Mucosa of descending colon (tissue), 3 donors: ENCODE measurements around the gene CTNNA3. TPM values are rescaled to one million over a fixed set of nuclear protein-coding genes. Genes with fewer than 3 reads are reported as not detected.
"Not testable (repeated sequence)": the region's sequence is repeated elsewhere in the genome, so short reads cannot be mapped to it uniquely, and the experiment has no call there.

Experiments
- ATAC-seq: fragments of 200-7000 bp; cut with Tn5 transposase; one replicate; pipeline ENCODE4 v1.9.1; 2020; ENCODE audit warnings: mild to moderate bottlenecking, moderate library complexity
- DNase-seq, 3 donors: peaks; one replicate each; pipeline ENCODE4 v3.0.0-alpha.2; 2020
- H3K36me3 ChIP-seq: fragments of 200-600 bp; one replicate; pipeline ENCODE4 v1.8.0; 2021; ENCODE audit warnings: low read depth, mild to moderate bottlenecking
- H3K4me1 ChIP-seq: fragments of 200-600 bp; one replicate; pipeline ENCODE4 v1.8.0; 2021; ENCODE audit warnings: low read depth, mild to moderate bottlenecking
- H3K4me3 ChIP-seq: fragments of 200-600 bp; one replicate; pipeline ENCODE4 v1.8.0; 2021; ENCODE audit warnings: mild to moderate bottlenecking
- H3K9me3 ChIP-seq: fragments of 200-600 bp; one replicate; pipeline ENCODE4 v1.8.0; 2021; ENCODE audit warnings: mild to moderate bottlenecking
- CTCF ChIP-seq: fragments of 200-600 bp; IDR thresholded peaks from one replicate; pipeline ENCODE4 v1.8.0; 2022; ENCODE audit warnings: antibody characterized with exemption, mild to moderate bottlenecking
- intact Hi-C, 2 donors: fragments of 100-400 bp; cut with DNase I in 1 of 2; cut with micrococcal nuclease in 1 of 2; formaldehyde crosslinking; loops; one replicate each; pipeline versions ENCODE4 v1.11.0 to v1.11.1; 2022; cut with DNase I, micrococcal nuclease
- long read RNA-seq, 2 donors: library from polyadenylated mRNA; unstranded; transcript quantifications; one replicate each; pipeline ENCODE4 v2.0.0, GENCODE V29; 2019 to 2021
- total RNA-seq, 3 donors: library from RNA; stranded (reverse); fragmentation: NEBNext Ultra II Directional in 2 of 3; extraction: Animal tissue kit (Norgen Biotek cat#: 25700) in 2 of 3; gene quantifications; one replicate each; pipeline versions ENCODE4 v1.2.1 to v1.2.4, GENCODE V29; 2021 to 2023
- donor health status: DM: no; HTN: no; CAD: no; lungs with moderate emphysema.
- donor health status: DM: no; HTN: no; CAD: no.
- donor health status: DM: no; HTN: yes; CAD: no.

The CTNNA3 gene
- 1 to 10 TPM in 1 of 3 donors, under 1 TPM in 2; 0.52 to 7.5 (median 0.70) TPM for total RNA-seq
- long read RNA-seq, donor 1, result 0 reads
- long read RNA-seq, donor 2, result 0 reads

- H3K4me3 ChIP-seq, result no peak within 1 kb of the TSS
- TF ChIP-seq CTCF, result no peak
- no peaks in the 10 kb centered on the region for H3K4me1 ChIP-seq
- H3K9me3 ChIP-seq, result no peaks in the 10 kb centered on the region
- H3K36me3 ChIP-seq, result no peaks in the 10 kb centered on the region
- intact Hi-C loops, result loop anchor here (5.0 to 10.0 kb wide), 2 partner anchors 86 to 89 kb away; no protein-coding TSS in a partner anchor
- no peak for DNase-seq
- ATAC-seq, result no peak
Observed at GRCh38 chr10:67696029-67696428, at the start of gene CTNNA3. Gene CTNNA3, minus strand, starts transcription at chr10:67696195.

GRCh38 chr10:67735430-67735829 is 39.4 kb upstream of the CTNNA3 start:
- TF ChIP-seq CTCF, result no peak
- no peaks in the 10 kb centered on the region for H3K36me3 ChIP-seq
- H3K4me1 ChIP-seq, result no peaks in the 10 kb centered on the region
- no peak for ATAC-seq
- no peak for DNase-seq
- intact Hi-C loops, result no loop called here
- no peaks in the 10 kb centered on the region for H3K9me3 ChIP-seq
- H3K4me3 ChIP-seq, result no peak overlapping the region

GRCh38 chr10:67733511-67733910 is 37.5 kb upstream of the CTNNA3 start:
- Histone ChIP-seq H3K4me1 (no peaks in the 10 kb centered on the region), H3K9me3 (no peaks in the 10 kb centered on the region), H3K4me3 (no peak overlapping the region), H3K36me3 (no peaks in the 10 kb centered on the region)
- ATAC-seq (no peak), DNase-seq (no peak)
- no peak for TF ChIP-seq CTCF
- intact Hi-C loops, result no loop called here

GRCh38 chr10:67725567-67725966 is 29.6 kb upstream of the CTNNA3 start:
- TF ChIP-seq CTCF, result no peak
- ATAC-seq (no peak), DNase-seq (no peak)
- Histone ChIP-seq H3K4me1 (no peaks in the 10 kb centered on the region), H3K9me3 (no peaks in the 10 kb centered on the region), H3K36me3 (no peaks in the 10 kb centered on the region), H3K4me3 (no peak overlapping the region)
- intact Hi-C loops, result no loop called here

- ATAC-seq, result no peak
- H3K4me1 ChIP-seq, result no peaks in the 10 kb centered on the region
- no peak overlapping the region for H3K4me3 ChIP-seq
- intact Hi-C loops, result no loop called here
- no peak for DNase-seq
- no peaks in the 10 kb centered on the region for H3K9me3 ChIP-seq
- no peaks in the 10 kb centered on the region for H3K36me3 ChIP-seq
- TF ChIP-seq CTCF, result no peak
Observed at GRCh38 chr10:67723601-67724000, 27.6 kb upstream of the CTNNA3 start.

- ATAC-seq (no peak), DNase-seq (no peak)
- intact Hi-C loops, result no loop called here
- Histone ChIP-seq H3K4me3 (no peak overlapping the region), H3K36me3 (no peaks in the 10 kb centered on the region), H3K4me1 (no peaks in the 10 kb centered on the region), H3K9me3 (no peaks in the 10 kb centered on the region)
- no peak for TF ChIP-seq CTCF
Observed at GRCh38 chr10:67722113-67722512, 26.1 kb upstream of the CTNNA3 start.

GRCh38 chr10:67716455-67716854 is 20.5 kb upstream of the CTNNA3 start:
- H3K36me3 ChIP-seq, ATAC-seq, DNase-seq, H3K4me3 ChIP-seq, H3K9me3 ChIP-seq, H3K4me1 ChIP-seq, intact Hi-C loops: not testable (repeated sequence)
